Measurements from ENCODE around the gene FBLN1. TPM values are rescaled to one million over a fixed set of nuclear protein-coding genes. Genes with fewer than 3 reads are reported as not detected.
"Not testable (repeated sequence)": the region's sequence is repeated elsewhere in the genome, so short reads cannot be mapped to it uniquely, and the experiment has no call there.

Gene FBLN1
- total RNA-seq, 1 donor from 2014 or later: not detected

DNA sequence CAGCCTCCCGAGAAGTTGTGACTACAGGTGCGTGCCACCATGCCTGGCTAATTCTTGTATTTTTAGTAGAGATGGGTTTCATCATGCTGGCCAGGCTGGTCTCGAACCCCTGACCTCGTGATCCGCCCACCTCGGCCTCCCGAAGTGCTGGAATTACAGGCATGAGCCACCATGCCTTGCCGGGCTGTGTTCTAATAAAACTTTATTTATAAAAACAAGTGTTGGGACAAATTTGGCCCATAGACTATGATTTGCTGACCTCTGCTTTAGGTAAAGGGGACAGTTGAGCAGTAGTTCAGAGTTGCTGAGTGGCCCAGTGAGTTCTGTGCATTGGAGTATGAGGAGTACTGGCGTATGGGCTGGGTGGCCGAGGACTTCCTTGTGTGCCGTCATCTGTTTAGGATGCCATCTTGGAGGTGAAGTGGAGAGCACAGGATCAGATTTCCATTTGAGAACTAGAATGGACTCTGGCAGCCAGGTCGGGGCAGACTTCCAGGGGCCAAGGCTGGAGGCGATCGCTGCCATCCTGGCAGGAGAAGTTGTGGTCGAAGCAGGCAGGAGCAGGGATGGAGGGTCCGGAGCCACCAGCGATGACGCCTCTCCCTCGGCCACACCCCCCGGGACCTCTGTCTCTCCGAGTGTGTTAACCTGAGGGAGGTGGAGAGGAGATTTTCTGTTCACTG, 43.8 kb downstream of the FBLN1 start:
- intact Hi-C loops (cut with micrococcal nuclease): no loop called here

DNA sequence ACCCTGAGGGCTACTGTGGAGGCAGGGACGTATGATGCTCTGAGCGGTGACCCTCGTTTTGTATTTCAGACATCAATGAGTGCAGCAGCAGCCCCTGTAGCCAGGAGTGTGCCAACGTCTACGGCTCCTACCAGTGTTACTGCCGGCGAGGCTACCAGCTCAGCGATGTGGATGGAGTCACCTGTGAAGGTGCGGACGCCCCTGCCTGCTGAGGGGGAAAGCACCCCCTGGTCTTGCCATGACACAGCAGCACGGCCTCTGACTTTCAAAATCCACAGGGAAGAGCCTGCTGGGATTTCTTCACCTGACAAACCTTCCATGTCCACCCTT, 44.3 kb downstream of the FBLN1 start:
- intact Hi-C loops (cut with micrococcal nuclease): no loop called here

DNA sequence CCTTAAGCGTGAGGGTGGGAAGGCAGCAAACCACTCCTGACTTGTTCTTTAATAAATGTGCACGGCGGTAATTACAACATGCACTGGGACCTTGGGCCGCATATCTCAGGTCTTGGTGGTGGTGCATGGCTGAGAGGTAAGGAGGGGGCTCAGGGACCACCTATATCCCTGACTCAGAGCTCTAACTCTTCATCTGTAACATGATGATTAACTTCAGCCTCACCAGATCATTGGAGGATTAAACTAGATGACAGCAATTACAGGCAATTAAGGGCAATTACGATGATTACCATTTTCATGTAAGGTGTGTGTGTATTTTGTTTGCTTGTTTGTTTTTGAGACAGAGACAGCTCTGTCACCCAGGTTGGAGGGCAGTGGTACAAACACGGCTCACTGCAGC, 45.0 kb downstream of the FBLN1 start:
- intact Hi-C loops (cut with micrococcal nuclease): no loop called here

GRCh38 chr22:45548247-45548840, 45.7 kb downstream of the FBLN1 start:
- intact Hi-C loops (cut with micrococcal nuclease): no loop called here

DNA sequence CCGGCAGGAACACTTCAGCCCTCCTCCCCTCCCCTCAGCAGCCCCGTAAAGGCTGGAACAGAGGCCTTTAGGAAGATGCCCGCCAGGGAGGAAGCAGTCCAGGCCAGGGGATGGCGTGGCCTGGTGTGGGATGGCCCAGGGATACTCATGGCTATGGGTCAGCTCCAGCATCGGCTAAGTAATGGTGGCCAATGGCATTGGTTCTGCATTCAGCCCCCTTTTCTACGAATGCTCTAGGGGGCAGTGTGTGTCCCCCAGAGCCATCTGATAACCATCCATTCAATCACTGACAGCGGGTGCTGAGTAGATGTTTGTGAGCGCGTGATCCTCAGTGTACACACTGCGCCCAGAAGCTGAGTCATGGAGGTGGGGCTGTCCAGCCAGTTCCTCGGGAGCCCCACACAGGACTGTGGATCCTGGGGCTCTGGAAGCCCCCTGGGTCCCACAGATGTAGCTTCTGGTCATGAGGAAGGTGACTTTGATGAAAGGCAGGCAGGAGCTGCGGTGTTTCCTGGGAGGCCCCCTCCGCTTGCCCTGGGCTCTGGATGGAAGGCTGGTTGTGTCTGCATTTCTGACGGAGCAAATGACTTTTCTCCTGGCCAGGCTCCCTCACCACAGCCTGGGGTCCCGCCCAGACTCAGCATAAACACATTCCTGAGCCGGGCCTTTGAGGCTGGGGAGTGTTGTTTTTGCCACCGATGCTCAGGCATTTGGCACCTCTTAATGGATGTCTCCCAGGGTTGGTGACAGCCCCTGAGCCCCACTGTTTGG, 46.5 kb downstream of the FBLN1 start:
- intact Hi-C loops (cut with micrococcal nuclease): no loop called here

DNA sequence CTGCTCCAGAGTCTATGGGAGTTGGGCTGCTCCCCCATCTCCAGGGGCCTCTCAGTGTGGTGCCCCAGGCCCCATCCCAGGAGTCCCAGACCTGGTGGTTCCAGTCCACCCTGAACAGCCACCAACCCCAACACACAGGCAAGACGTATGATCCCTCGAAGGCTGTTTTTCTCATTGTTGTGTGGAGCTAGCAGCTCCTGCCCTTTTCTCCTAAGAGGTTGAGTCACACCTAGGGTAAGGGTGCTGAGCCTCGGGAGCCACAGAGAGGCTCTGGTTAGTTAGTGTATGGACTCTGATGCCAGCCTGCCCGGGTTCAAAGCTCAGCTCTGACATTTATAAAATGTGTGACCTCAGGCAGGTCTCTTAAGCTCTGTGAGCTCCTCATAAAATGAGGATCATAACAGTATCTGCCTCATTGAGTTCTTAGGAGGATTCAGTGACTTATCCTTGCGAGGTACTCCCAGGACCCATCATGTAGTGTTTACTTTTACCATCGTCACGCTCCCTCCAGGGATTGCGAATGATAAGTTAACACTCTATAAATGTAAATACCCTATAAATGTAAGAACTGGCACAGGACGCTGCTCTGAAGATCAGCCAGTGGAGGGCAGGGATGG, 47.2 kb downstream of the FBLN1 start:
- intact Hi-C loops (cut with micrococcal nuclease): loop anchor here (5.0 kb wide), 2 partner anchors 108 to 283 kb away; no protein-coding TSS in a partner anchor

DNA sequence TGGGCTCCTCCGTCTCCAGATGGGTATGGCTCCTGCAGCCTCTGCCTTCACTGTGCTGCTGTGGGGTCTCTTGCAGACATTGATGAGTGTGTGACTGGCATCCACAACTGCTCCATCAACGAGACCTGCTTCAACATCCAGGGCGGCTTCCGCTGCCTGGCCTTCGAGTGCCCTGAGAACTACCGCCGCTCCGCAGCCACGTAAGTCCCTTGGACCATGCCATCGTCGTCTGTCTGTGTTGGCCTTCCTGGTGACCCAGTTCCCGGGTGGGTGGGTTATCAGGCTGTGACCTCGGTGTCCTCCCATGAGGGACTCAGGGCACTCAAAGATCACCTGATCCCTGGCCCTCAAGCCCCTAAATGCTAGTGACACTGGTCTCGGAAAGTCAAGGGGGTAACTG, 47.7 kb downstream of the FBLN1 start:
- intact Hi-C loops (cut with micrococcal nuclease): loop anchor here (5.0 kb wide), 2 partner anchors 108 to 283 kb away; no protein-coding TSS in a partner anchor

DNA sequence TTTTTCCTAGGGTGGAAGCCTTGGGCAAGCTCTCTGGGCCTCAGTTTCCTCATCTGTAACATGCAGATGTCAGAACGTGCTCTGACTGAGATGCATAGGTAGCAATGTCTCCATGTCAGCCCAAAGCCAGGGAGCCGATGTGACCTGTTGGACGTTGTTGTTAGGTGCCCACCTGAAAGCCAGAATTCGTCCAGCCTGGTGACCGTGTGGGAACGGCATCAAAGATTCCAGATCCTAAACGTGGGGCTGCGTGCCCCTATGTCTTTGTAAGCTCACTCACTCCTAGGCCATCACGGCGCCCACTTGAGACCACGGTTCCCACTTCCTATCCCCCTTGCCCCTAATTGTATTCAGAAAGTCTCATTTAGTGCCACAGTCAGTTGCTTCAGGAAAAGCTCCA, 48.2 kb downstream of the FBLN1 start:
- intact Hi-C loops (cut with micrococcal nuclease): loop anchor here (5.0 kb wide), 2 partner anchors 109 to 284 kb away; no protein-coding TSS in a partner anchor

DNA sequence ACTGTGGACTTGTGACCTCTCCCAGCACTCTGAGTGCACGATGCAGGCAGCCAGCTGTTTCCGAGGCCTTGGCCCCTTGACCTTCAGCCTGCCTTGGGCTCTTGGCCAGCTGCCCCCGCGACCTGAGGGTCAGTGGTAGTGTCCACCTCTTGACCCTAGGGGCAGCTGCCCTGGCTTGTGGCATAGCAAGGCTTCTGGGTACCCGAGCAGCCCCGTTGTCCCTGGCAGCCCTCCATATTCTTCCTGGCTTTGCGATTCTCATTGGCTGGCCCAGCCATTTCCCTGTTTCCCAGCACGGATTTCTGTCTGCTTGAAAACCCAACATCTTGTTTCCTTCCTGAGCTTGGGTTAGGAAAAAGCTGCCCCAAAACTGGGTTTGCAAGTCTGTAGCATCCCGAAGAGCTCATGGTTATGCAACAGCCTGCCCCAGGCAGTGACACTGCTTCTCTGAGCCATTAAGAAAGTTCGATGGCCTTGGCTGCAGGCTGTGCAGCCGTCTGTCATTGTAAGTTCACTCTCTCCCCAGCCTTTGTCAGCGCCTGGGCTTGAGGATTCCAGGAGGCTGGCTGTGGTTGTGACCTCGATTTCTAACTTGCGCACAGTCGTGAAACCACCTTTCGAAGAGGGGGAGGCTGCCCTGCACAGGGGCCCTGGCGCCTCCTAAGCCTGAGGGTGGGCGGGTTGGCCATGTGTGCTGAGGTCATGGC, 48.8 kb downstream of the FBLN1 start:
- intact Hi-C loops (cut with micrococcal nuclease): loop anchor here (5.0 kb wide), 2 partner anchors 109 to 284 kb away; no protein-coding TSS in a partner anchor

DNA sequence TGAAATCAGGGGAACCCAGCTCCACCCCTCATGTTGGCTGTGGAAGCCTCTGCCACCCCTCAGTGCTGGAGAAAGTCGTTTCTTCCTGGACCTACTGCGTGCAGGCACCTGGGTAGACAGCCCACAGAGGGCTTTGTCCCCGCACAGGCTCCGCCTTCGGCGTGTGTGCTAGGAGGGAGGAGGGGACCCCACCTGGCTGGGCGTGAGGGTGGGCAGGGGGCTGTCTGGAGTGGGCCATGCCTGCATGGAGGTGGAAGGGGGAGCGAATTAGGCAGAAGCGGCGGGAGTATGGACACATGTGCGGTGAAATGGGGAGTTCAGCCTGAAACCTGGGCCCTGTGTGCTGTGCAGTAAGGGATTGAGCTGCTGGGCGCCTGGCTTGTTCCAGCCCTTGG, 49.3 kb downstream of the FBLN1 start:
- intact Hi-C loops (cut with micrococcal nuclease): loop anchor here (5.0 kb wide), 2 partner anchors 110 to 285 kb away; no protein-coding TSS in a partner anchor

DNA sequence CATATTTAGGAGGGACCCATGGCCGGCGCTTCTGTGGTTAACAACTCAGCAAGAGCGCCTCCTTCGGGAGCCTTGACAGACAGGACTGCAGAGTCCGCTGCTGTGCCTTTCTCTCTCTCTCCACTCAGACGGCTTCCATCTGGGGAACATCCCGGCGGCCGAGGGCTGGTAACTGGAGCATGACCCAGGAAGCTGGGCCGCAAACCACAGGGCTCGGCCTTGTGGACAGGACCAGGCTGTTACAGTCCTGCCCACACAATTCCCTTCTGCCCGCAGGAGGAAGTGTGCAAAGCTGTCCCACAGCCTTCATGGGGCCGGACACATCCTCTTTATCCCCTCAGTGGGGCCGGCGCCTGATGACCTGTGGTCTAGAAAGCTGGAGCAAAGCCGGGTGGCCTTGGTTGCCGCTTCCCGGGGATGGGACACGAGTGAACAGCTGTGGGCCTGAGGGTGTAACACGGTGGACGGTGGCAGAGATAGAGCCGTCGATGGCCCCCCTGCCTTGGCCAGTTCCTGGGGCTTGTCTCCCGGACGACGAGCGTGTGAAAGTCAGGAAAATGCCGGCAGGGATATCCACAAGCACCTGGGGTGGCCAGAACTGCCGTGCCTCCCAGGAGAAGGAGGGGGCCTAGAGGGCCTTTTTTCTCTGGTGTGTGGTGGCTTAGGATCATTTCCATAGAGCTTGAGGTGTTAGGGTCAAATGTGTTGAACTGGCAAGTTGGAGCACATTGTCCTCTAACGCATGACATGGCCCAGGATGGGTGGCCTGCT, 50.1 kb downstream of the FBLN1 start:
- intact Hi-C loops (cut with micrococcal nuclease): loop anchor here (5.0 kb wide), 2 partner anchors 110 to 285 kb away; no protein-coding TSS in a partner anchor

DNA sequence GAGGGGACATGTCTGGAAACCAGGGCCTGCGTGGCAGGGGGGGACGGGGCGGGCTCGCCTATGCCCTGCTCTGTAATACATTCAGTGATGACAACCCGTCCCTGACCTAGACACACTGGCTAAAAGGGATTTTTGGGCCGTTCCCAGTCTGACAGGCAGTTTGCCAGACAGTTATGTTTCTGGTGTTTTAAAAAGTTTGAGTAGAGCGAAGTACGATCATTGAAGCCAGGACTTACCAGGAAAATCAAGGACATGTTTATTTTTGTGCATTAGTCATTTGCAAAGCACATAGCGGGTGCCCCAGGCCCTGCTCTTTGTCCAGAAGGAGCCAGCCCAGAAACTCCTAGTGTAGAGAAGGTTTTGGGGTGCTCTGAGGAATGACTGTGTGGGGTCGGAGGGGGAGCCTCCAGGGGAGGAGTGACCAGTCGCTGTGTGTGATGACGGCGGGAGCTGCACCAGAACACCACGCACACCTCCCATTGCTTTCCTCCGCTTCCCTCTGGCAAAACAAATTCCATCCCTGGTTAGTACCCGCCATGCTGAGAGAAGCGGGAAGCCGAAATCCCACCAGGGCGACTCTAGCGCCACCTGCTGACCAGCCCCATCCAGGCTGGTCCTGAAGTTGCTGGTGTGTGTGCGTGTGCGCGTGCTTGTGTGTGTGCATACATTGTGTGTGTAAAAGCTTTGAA, 50.8 kb downstream of the FBLN1 start:
- intact Hi-C loops (cut with micrococcal nuclease): loop anchor here (5.0 kb wide), 2 partner anchors 111 to 286 kb away; no protein-coding TSS in a partner anchor

DNA sequence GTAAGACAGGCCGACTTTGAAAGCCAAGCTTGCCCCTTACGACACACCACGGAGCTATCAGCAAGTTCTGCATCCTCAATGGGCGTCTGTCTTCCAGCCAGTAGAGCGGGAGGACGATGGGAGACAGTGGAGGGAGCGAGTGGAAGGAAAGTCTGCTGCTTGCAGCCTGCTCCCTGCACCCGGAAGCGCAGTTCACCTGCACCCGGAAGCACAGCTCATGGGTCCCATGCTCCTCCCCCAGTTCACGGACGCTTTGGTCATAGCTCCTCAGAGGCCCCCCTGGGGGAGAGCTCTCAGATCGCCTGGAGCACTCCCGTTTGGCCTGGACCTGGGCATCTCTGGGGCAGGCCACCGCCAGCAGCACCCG, 51.3 kb downstream of the FBLN1 start:
- intact Hi-C loops (cut with micrococcal nuclease): loop anchor here (5.0 kb wide), 2 partner anchors 112 to 287 kb away; no protein-coding TSS in a partner anchor

DNA sequence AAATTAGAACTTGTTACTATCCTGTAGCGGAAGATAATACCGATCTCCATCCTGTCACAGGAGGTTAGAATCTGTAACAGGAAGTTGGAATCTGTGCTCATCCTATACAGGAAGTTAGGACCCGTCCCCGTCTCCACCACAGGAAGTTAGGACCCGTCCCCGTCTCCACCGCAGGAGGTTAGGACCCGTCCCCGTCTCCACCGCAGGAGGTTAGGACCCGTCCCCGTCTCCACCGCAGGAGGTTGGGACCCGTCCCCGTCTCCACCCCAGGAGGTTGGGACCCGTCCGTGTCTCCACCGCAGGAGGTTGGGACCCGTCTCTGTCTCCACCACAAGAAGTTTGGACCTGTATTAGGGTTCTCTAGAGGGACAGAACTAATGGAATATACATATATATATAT, 52.2 kb downstream of the FBLN1 start:
- intact Hi-C loops (cut with micrococcal nuclease): loop anchor here (5.0 kb wide), 2 partner anchors 113 to 288 kb away; no protein-coding TSS in a partner anchor

GRCh38 chr22:45557926-45558325, 55.2 kb downstream of the FBLN1 start:
- intact Hi-C loops (cut with micrococcal nuclease): not testable (repeated sequence)

- intact Hi-C loops (cut with micrococcal nuclease): not testable (repeated sequence)
These were observed 57.4 kb downstream of the FBLN1 start for GRCh38 chr22:45560092-45560491.

DNA sequence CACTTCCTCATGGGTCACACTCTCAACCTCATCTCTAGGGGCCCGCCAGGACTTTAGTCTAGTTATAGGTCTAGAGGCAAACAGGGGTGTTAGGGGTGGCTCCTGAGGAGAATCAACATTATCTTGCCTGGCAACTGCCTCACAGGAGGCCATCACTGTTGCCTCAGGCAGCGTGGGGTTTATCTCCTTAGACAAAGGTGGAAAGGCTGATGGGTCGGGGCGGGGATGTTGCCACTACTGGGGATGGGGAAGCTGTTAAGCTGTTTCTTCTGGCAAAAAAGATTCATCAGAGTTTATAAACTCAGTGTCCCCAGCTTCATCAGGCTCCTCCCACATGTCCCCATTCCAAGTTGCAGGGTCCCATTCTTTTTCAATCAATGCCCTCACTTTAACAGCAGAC, 58.1 kb downstream of the FBLN1 start:
- intact Hi-C loops (cut with micrococcal nuclease): not testable (repeated sequence)

DNA sequence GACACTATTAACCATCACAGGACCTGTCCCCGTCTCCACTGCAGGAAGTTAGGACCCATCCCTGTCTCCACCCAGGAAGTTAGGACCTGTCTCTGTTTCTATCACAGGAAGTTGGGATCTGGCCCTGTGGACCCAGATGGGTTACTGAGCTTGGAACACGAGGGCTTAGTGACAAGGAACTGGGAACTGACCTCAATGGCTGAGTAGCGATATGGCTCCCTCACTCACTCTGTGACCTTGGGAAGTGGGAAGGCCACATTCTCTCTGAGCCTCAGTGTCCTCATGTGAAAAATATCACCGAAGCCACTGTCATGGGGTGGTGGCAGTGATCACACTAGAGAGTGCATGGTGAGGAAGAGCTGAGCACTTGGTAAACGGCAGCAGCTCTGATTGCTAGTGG, 59.4 kb downstream of the FBLN1 start:
- intact Hi-C loops (cut with micrococcal nuclease): no loop called here

DNA sequence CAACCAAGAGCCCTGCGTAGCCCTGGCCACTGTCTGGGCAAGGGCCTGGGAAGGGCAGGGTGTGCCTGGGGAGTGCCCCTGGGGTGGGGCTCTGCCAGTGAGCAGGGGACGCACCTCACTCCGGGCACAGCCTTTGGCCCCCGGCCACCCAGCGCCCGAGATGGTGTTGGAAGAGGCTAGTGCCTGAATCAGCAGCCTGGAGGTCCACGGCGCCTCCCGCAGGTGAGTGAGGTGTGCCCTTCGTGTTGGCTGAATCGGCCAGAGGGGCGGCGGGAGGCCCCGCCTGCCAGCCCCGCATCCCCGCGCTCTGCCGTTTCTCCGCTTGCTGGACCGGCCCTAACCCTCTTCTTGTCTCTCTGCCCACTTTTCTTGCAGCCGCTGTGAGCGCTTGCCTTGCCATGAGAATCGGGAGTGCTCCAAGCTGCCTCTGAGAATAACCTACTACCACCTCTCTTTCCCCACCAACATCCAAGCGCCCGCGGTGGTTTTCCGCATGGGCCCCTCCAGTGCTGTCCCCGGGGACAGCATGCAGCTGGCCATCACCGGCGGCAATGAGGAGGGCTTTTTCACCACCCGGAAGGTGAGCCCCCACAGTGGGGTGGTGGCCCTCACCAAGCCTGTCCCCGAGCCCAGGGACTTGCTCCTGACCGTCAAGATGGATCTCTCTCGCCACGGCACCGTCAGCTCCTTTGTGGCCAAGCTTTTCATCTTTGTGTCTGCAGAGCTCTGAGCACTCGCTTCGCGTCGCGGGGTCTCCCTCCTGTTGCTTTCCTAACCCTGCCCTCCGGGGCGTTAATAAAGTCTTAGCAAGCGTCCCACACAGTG, 60.1 kb downstream of the FBLN1 start:
- intact Hi-C loops (cut with micrococcal nuclease): no loop called here

All from T-helper 2 cell treated with Interferon-gamma antibody and Interleukin-4, amounts not matched to agents 100 ng/mL and 5 ng/mL, for 36 hours (primary cell).